GM12875 (cell line): ENCODE measurements around the gene SIPA1.
A peak's percentile ranks its signal among the peaks of the same experiment; 100 is the strongest.

Experiments used
- H3K4me3 ChIP-seq: one replicate; pipeline ENCODE4 v1.5.1; 2011; ENCODE audit warnings: low read depth, low read length, control low read depth
- TF ChIP-seq, protein P1 (sequence below): IDR thresholded peaks from 2 replicates; pipeline ENCODE4 v1.5.1; 2011; ENCODE audit warnings: low read depth, mild to moderate bottlenecking, control low read depth, inconsistent platforms, low read length, moderate library complexity, borderline replicate concordance; ENCODE audit not compliant: insufficient read depth

The SIPA1 gene

DNA sequence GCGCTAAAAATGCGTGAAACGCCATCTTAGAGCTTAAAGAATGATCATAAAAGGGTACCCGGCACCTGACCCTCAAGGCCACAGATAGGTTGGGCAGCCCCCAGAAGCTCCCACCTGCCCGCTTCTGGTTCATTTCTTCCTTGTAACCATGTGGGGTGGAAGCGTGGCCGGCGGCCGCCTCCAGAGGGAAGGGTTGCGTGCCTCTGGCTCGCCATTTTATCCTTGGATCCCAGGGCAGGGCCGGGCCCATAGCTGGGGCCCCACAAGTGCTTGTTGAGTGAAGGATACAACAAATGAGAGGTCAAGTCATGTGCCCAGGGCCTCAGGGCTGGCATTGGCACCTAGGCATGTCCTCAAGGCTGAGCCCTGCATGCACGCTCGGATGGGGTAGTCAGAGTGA is 16.4 kb upstream of the SIPA1 start:
- TF ChIP-seq, protein P1, sequence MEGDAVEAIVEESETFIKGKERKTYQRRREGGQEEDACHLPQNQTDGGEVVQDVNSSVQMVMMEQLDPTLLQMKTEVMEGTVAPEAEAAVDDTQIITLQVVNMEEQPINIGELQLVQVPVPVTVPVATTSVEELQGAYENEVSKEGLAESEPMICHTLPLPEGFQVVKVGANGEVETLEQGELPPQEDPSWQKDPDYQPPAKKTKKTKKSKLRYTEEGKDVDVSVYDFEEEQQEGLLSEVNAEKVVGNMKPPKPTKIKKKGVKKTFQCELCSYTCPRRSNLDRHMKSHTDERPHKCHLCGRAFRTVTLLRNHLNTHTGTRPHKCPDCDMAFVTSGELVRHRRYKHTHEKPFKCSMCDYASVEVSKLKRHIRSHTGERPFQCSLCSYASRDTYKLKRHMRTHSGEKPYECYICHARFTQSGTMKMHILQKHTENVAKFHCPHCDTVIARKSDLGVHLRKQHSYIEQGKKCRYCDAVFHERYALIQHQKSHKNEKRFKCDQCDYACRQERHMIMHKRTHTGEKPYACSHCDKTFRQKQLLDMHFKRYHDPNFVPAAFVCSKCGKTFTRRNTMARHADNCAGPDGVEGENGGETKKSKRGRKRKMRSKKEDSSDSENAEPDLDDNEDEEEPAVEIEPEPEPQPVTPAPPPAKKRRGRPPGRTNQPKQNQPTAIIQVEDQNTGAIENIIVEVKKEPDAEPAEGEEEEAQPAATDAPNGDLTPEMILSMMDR = no peak
- H3K4me3 ChIP-seq = no peak overlapping the region

DNA sequence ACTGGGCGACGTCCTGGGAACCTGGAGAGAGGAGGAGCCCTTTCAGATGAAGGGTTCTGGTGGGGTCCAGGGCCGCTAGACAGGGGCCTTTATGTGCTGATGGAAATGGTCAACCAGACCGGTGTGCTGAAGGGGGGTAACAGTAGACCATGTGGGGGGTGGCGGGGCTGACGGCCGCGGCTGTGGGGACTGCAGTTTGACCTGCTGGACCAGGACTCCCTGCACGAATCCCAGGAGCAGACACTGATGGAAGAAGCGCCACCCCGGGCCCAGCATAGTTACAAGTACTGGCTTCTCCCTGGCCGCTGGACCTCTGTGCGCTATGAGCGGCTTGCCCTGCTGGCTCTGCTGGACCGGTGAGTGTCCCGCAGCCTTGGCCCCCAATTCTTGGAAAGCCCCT is 15.9 kb upstream of the SIPA1 start:
- TF ChIP-seq, protein P1 = no peak
- no peak overlapping the region for H3K4me3 ChIP-seq

DNA sequence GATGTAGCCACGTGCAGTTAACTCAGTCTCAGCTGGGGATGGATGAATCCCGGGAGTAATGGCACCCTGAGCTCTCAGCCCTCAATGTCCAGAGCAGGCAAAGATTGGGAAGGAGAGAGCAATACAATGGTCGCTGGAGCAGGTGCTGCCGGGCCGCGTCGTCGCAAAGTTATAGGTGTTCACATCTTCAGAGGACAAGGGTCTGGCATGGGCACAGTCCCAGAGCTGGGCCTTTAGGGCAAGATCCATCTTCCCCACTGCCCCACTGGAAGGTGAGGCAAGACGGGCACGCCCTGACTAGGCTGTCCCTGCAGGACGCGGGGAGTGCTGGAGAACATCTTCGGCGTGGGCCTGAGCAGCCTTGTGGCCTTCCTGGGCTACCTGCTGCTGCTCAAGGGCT is 14.7 kb upstream of the SIPA1 start:
- H3K4me3 ChIP-seq = no peak overlapping the region
- TF ChIP-seq, protein P1 = no peak

DNA sequence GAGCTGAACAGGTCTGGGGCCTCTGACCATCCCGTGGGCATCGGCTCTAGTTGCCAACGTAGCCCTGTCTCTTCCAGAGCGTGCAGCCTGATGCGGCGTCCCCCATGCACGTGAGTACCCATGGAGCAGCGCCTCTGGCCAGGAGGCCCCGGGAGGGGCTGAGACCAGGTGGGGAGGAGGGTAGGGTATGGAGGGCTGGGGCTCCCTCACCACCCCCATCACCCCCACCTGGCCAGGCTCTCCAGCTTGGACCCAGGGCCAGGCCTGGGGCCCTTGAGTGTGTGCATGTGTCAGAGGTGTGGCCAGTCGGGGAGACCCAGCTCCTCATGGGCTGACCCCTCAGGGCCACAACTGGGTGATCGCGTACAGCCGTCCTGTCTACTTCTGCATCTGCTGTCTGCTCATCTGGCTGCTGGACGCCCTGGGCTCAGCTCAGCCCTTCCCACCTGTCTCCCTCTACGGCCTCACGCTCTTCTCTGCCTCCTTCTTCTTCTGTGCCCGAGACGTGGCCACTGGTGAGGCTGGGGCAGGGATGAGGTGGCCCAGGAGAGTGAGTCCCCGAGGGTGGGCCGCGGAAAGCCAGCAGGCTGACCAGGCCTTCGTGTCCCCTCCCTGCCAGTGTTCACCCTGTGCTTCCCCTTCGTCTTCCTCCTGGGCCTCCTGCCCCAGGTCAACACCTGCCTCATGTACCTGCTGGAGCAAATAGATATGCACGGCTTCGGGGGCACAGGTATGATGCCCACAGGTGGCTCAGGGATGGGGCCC is 13.9 kb upstream of the SIPA1 start:
- no peak overlapping the region for H3K4me3 ChIP-seq
- TF ChIP-seq, protein P1 = no peak

DNA sequence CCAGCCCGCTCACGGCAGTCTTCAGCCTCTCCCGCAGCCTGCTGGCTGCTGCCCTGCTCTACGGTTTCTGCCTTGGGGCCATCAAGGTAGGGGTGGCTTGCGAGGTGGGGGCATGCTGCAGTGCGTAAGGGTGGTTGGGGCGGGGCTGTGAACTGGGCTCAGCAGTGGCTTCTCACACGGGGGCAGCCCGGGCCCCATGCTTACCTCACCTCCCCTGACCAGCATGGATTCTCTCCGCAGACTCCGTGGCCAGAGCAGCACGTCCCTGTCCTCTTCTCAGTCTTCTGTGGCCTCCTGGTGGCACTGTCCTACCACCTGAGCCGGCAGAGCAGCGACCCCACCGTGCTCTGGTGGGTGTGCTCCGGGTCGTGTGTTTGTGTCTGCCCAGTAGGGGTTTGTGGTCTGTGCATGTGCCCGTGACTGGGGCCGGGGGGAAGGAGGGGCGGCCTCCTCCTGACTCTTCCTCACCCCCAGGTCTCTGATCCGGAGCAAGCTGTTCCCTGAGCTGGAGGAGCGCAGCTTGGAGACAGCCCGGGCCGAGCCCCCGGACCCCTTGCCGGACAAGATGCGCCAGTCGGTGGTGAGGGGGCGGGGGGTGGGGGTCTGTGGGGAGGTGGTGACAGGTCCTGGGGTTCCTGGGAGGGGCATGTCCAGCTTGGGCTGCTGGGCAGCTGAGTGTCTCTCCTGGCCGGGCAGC is 12.8 kb upstream of the SIPA1 start:
- TF ChIP-seq, protein P1 = no peak
- no peak overlapping the region for H3K4me3 ChIP-seq

DNA sequence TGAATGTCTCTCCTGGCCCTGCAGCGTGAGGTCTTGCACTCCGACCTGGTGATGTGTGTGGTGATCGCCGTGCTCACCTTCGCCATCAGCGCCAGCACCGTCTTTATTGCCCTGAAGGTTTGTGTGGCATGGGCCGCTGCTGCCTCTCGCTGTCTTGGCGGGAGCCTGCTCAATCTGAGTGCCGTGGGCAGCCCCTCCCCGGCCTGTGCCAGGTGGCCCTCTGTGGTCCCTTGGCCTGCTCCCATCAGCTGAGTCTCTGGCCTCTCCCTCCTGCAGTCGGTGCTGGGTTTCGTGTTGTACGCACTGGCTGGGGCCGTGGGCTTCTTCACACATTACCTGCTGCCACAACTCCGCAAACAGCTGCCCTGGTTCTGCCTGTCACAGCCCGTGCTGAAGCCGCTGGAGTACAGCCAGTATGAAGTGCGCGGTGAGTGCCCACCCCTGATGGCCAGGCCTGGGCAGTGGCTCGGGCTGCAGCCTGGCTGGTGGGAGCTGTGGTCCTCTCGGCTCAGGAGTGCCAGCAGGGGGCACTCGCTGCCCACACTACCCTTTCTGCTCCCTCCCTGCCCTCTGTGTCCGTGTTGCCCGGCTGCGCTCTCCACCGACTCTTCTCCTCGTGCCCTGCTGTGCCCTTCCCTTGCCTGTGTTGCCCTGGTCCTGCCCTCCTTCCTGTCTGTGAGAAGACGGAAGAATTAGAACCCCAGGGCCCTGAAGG is 12.1 kb upstream of the SIPA1 start:
- TF ChIP-seq, protein P1 = peak; percentile 79
- no peak overlapping the region for H3K4me3 ChIP-seq

DNA sequence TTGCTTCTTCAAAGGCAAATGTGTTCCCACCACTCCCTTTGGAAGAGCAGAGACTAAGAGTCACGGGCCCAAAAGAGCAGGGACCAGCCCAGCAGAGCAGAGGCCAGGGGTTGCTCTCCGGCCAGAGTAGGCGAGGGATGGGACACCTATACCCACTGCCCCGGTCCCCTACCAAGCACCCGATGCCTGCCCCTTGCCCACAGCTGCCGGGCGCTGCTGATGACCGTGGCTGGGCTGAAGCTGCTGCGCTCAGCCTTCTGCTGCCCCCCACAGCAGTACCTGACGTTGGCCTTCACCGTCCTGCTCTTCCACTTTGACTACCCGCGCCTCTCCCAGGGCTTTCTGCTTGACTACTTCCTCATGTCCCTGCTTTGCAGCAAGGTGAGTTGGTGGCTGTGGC is 10.7 kb upstream of the SIPA1 start:
- H3K4me3 ChIP-seq = no peak overlapping the region
- TF ChIP-seq, protein P1 = no peak
